A204.1 (cell line): ENCODE data around the gene TMEM201.

Experiments
- FAIRE-seq: peaks from 2 replicates; lab custom pipeline; 2012; peaks lifted over from hg19 to GRCh38; lab: Jason Lieb, UNC

TMEM201 gene

DNA sequence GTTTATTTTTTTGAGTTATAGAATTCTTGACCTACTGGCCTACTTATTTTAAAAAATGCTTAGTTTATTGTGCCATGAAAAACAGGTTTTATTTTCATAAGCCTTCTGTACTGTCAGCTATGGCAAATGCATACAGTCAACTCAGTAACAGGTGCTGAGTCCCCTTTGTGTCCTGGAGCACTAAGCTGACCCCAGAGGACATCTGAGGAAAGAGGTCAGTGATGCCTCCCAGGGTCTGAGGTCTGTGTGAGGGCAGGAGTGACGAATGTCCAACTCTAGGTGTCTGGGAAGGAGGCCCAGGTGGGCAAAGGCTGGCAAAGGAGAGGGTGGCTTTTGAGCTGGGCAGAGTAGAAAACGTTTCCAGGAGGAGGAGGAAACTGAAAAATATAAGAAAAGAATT lies 7.8 kb upstream of the TMEM201 start:
- no peak for FAIRE-seq

DNA sequence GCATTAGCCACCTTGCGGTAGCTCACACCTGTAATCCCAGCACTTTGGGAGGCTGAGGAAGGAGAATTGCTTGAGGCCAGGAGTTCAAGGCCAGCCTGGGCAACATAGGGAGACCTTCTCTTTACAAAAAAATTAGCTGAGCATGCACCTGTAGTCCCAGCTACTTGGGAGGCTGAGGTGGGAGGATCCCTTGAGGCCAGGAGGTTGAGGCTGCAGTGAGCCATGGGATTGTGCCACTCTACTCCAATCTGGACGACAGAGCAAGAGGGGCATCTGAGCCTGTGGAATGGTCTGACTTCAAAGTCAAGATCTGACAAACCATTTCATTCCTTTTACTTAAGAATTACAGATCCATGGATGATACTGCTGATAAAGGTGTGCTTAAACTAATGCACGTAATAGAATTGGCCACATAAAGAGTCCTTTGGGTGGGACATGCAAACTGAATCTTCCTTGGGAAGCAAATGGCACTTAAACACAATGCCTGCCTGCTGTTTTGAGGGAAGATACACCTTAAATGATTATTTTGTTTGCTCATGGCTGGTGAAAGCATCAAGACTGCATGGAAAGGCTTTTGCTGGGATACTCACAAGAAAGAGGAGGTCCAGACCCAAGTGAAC lies 2.5 kb upstream of the TMEM201 start:
- FAIRE-seq, result no peak

DNA sequence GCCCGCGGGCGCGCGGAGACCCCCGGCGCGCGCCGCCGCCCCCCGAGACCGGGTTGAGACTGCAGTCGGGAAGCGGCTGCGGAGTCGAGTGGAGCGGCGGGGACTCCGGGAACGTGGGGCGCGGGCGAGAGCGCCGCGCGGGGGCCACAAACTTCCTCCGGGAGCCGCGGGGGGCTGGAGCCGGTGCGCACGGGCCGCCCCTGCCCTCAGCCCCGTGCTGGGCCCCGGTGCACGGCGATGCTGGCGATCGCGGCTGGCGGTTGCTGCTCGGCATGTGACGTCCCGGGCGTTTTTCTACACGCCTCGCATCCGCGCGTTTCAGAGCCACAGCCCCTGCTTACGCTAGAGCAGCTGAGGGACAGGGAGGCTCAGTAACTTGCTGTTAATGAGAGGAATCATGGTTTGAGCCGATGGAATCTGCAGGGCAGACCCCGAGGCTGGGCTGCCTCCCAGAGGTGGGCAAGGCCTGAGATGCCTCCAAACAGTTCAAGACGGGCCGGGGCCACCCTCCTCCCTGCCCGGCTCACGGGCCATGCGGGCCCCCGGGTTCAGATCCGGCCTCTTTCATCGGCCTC lies 520 bp downstream of the TMEM201 start:
- no peak for FAIRE-seq

DNA sequence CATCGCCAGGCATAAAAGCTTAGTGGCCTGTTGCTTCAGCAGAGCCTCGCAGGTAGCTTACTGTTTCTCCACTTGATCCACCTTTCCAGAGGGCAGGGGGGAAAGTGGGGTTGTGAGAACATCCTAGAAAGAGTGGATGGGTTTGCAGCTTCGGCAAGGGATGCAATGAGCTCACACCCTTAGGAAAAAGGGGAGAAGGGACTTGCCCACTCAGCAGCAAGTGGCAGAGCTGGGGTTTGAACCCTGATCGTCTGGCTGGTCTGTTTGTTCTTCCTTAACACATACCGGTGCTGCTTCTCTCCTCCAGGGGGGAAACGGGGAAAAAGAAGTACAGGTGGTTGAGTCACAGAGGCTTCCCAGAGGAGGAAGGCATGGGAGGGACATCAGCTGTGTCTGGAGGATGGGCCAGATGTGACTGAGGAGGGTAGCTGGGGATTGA lies 1.0 kb downstream of the TMEM201 start:
- FAIRE-seq, result no peak

DNA sequence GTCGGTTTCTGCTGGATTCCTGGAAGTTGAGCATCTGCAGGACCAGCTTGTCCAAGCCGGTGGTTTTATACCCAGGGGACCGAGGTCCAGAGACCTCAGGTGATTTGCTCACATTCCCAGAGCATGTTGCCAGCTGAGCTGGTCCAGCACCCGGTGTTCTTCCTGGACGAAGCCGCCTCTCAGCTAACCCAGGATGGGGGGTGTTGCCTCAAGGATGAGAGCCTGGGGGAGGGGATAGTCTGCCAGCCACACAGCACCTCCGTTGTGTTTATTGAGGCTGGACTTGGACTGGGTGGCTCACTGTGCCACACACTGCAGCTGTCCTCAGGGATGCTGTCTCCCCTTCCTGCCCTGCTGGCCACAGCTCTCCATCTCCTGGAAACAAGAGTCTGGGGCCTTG lies 1.5 kb downstream of the TMEM201 start:
- FAIRE-seq, result no peak

DNA sequence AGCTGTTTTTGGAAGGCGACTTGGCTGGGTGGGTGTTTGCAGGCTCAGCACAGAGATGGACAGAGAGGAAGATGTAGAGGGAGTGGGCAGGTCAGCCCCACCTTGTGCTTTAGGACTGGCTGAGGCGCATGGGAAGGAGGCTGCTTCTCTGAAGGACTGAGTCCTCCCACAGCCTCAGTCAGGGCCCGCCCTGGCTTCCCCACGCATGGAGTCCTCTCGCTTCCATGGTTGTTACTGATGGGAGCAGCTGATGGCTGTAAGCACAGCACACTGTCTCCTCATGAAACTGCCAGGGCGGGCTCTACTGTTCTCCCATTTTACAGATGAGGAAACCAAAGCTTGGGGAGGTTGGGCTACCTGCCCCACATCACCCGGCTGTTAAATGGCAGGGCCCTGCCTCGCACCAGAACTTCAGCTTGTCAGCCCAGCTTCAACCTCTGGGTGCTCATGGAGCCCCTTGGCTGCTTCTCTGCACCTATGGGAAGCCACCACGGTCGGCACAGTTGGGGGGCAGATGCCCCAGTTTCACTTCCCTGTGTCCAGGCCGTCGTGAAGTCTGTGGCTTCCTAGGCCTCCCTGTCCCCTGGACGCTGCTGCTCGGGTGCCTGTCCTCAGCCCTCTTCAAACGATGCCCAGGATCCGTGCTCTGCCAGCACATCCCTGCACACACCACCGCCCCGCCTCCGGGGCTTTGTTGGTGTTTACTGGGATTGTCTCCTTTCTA lies 2.4 kb downstream of the TMEM201 start:
- FAIRE-seq, result no peak

DNA sequence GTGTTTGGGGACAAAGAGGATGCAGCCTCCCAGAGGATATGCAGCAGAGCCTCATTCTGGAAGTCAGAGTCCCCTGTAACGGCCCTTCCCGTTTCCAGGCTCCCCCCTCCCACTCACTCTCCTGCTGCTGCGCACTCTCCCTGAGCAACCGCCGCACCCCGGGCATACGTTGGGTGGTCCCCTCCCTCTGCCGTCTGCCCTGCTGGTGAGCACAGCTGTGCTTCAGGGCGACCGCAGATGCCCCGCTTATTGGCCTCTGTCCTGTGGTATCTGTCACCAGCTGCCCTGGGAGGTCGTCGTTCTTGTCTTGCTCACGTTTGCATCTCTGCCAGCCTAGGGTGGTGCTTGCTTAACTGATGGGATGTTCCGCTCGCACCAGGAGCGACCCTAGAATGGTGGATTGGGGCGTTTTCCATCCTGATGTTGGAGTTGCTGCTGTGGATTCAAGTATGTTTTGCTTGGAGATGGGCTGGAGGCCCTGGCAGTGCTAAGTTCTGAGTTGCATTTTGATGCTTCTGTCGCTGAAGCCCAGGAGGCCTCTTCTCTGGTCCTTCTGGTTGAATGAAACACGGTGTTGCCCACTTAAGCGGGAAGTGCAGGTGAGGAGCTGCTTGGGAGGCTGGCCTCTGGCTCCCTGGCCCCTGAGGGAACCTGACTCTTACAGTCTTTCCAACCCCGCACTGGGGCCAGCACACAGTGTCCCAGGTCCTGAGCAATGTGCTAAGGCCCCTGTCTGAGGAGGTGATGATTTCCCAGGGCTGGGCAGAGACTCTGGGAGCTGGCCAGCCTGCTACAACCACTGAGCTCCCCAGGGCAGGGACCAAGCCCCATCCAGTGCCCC lies 3.2 kb downstream of the TMEM201 start:
- no peak for FAIRE-seq

DNA sequence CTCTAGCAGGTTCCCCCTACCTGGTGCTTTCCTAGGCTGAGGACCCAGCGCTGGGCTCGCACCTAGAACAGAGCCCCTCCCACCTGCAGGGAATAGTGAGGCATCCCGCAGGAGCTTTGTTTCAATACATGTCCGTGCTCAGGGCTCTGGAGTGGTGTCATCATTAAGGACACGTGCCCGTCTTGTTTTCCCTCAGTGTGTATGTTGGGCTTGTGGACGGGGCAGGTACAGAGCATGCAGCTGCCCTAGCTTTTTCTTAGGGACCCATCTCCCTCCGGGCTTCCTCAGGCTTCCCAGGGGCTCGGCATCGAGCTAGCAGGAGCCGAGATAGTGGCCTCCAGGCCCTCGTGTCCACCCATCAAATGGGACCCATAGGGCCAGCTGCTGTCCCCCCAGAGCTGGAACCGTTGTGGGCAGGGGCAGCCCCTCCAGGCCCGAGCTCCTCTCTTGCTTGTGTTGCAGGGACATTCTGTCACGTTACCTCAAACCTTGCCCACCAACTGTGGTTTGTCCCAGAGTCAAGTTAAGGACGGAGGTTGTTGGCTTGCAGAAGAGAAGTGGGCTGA lies 3.9 kb downstream of the TMEM201 start:
- FAIRE-seq, result no peak

DNA sequence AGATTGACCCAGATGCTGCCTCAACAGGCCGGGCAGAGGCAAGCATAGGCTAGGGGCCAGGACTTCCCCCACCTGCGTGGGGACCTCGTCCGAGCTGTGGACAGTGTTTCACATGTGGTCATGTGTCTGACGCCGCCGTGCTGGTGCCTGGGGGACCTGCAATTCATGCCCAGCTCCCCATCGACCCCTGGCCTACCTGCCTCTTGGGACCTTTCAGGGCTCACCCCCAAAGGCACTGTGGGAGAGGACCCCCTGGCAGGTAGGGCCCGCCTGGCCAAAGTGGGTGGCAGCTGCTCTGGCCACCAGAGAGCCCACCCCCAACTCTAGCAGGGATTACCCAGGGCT lies 4.4 kb downstream of the TMEM201 start:
- FAIRE-seq, result no peak

DNA sequence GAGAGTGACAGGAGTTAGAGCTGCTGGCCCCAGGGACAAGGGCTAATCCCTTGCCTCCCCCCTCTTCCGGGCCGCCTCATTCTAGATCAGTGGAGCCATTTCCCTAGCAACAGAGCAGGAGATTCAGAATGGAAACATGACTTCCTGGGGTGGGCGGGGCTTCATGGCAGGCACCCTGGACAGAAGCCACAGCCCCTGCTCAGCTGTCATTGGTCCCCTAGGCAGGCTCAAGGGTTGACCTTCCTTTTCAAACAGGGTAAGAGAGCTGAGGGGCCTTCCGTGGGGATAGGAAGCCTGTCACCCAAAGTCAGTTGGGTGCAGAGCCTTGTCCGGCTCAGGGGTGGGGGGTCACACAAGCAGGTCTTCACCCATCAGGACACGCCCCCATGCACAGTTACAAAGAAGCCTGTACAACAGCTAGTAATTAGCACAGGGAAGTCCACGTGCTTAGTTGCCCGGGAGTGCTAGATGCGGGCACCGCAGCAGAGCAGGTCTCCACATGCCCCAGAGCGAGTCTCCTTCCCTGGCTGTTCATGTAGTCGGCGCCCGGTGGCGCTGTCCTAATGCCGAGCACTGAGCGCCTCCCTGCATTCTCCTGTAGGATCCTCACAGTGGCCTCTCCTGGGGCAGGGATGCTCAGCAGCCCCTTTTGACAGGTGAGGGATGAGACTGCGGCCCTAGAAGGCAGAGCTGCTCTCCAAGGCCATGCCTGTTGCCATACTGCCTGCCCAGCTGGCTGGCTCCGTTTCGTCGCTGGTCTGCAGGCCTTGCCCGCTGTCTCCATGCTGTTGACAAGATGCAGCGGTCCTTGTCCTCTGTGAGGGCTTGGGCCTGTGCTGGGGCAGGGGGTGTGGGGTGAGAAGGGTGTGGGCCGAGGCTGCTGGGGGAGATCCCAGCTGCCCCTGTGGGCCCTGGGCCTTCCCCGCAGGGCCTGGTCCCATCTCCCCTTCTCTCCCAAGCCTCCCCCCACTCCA lies 5.1 kb downstream of the TMEM201 start:
- no peak for FAIRE-seq

DNA sequence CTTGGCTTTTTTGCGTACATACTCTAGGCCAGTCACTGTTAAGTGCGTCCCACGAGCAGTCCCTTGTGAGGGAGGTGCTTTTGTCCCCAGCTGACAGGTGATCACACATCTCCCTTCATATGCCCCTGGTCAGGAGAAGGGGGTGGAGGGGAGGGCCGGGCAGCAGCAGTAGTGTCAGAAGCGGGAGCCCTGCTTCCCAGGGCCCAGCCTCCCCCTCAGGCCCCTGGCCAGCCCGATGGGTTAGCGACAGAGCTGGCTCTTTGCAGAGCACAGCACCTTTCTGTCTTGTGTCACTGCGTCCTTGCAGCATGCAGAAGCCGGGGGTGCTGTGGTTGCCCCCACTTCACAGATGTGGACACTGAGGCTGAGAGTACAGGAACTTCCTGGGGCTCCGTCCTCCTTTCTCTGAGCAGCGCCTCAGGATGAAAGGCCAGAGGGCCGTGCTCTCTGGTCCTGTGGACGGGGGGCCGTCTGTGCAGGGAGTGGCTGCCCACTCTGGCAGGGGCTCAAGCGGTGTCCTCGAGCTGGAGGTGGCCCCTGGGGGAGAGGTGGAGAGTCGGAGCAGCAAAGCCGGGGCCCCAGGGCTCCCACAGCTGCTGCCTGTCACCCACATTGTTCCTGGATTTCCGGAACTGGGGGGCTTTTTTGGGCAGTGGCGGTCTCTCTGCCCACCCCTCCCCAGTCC lies 5.9 kb downstream of the TMEM201 start:
- FAIRE-seq, result no peak

DNA sequence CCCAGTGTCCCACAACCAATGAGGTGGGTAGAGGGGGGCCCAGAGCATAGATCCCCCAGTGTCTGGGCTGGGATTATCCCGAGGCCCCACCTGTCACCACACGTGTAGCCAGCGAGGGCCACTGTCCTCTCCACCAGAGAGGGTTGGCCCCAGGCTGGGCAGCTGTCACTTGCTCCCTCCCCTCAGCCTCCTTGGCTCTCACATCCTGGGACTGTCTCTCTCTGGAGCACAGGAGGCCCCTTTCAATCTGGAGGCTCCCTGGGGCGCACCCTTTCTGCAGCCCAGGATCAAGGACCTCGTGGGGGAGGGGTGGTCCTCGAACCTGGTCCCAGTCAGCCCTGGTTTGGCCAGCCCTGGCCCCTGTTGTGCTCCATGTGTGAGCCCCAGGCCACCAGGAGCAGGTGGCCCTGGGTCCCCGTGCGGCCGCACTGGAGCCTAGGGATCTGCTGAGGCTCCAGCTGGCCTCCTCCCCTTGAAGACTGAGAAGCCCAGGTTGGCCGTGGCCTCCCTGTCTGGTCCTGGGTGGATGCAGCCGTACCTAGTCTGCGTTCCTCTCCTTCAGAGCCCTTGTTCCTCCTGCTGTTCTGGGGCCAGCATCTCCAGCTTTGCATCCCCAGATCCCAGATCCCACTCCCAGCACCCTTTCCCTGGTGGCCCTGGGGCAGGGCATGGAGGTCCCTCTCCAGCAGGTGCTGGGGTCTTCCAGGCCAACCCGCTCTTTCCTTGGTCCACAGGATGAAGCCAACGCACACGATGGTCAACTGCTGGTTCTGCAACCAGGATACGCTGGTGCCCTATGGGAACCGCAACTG lies 6.7 kb downstream of the TMEM201 start:
- no peak for FAIRE-seq

DNA sequence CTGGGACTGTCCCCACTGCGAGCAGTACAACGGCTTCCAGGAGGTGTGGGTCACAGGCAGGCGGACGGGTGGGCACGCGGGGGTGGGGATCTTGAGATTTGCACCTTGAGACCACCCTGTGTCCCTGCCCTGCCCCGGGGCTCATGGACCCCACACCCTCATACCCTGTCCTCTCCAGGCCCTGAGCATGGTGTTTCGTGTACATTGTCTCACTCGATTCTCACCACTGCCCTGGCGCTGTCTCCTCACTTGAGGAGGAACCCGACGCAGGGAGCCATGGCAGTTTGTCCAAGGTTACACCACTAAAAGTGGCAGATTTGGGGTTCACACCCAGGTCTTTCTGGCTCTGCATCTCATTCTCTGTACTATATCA lies 7.2 kb downstream of the TMEM201 start:
- FAIRE-seq, result no peak

DNA sequence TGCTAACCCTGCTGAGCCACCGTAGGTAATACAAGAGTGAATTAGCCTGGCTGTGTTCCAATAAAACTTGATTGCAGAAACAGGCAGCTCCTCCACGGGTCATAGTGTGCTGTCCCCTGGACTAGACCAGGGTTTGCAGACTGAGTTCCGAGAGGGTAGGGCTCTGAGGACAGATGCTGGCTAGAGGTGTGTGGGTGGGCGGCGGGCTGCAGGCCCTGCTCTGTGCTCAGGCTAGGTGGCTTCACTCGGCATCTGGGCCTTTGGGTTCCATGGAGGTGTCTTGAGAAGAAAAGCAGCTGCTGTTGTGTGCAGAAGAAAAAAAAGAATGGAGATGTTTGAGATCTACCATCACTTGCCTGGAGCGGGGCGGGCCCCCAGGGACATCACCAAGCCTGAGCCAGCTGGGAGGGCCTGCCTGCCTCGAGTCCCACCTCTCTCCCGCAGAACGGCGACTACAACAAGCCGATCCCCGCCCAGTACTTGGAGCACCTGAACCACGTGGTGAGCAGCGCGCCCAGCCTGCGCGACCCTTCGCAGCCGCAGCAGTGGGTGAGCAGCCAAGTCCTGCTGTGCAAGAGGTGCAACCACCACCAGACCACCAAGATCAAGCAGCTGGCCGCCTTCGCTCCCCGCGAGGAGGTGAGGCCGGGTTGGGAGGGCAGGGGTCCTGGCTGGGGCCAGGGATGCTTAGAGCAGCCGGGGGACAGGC lies 7.9 kb downstream of the TMEM201 start:
- no peak for FAIRE-seq

DNA sequence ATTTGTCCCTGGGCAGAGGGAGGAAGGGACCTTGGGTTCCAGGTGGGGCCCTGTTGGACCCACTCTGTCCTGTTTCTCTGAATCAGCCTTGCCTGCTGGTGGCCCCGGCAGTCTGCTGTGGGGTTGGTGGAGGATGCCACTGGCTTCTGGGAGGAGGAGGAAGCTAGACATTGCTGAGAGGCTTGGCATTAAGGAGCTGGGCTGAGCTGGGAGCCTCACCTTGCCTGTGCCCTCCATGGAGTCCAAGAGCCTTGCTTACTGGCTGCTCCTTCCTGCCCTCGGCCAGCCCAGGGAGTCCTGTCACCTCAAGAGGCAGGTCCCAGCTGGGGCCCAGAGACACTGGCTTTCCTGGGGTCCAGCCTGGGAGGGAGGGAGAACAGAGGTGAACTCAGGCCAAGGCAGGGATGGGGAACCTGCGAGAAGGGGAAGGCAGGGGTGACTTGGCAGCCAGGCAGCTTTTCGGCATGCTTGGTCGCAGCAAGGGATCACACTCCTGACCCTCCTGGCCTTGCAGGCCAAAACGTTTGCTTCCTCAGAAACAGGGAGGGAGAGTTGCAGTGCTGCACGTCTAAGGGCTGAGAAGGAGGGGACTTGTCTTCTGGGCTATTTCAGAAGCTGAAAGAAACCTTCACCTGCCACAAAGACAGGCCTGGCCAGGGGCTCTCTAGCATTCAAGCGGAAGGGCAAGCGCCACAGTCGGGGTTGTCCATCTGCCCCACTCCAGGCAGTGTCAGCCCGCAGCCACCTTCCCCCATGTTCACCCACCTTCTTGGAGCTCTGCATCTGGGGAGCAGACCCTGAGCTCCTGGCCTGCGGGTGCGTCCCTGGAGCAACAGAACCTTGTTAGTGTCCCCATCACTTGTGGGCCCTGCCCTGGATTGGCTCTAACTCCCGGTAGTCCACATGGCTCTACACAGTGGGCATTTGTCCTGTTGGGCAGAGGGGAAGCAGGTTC lies 8.9 kb downstream of the TMEM201 start:
- FAIRE-seq, result no peak

DNA sequence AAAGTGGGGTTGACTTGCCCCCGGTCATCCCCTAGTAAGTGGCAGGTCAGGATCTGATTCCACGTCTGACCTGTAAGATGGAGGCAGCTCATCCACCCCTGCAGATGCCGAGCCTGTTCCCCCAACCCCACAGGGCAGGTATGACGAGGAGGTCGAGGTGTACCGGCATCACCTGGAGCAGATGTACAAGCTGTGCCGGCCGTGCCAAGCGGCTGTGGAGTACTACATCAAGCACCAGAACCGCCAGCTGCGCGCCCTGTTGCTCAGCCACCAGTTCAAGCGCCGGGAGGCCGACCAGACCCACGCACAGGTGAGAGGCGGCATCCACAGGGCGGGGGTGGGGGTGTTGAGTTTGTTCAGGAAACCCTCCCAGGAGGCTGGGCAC lies 9.6 kb downstream of the TMEM201 start:
- FAIRE-seq, result no peak

DNA sequence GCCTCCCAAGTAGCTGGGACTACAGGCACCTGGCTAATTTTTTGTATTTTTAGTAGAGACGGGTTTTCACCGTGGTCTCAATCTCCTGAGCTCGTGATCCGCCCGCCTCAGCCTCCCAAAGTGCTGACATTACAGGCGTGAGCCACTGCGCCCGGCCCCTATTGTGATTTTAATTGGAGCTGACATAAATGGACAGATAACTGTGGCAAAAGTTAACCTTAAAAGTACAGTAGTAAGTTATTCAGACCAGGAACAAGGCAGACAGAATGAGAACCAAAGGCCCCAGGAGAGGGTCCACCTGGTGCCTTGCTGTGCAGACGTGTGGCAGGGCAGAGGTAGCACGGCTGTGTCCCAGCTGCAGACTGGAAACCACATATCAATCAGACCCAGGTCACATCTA lies 11.0 kb downstream of the TMEM201 start:
- FAIRE-seq, result no peak
